GM13977 (cell line): ENCODE data around the gene PIANP.

Source experiments
- DNase-seq: peaks from one replicate; pipeline ENCODE4 v3.0.0; 2012; ENCODE audit warnings: low spot score
- CTCF ChIP-seq: IDR thresholded peaks from 2 replicates; pipeline ENCODE4 v1.5.1; 2012; ENCODE audit warnings: mild to moderate bottlenecking, control low read depth; ENCODE audit not compliant: insufficient read depth; ENCODE audit errors: extremely low read depth, missing control alignments
- in situ Hi-C: fragments of 300-500 bp; cut with MboI; formaldehyde crosslinking; loops from one replicate; pipeline ENCODE4 v1.12.0; 2022; ENCODE audit warnings: low sequenced_read_pairs, low pct_unique_long_range_greater_than_20kb, mixed read lengths, inconsistent platforms; ENCODE audit not compliant: unreplicated experiment

Gene PIANP

GRCh38 chr12:6697584-6698351 is 2.8 kb downstream of the PIANP start:
- peak; percentile 56 for TF ChIP-seq CTCF
- DNase-seq, result peak; percentile 64
- in situ Hi-C loops, result no loop called here

- DNase-seq, result peak; percentile 78
- no peak for TF ChIP-seq CTCF
- in situ Hi-C loops, result no loop called here
Observed at GRCh38 chr12:6696690-6697583, 3.7 kb downstream of the PIANP start.

- in situ Hi-C loops, result no loop called here
- no peak for DNase-seq
Observed at GRCh38 chr12:6695313-6696045, 5.1 kb downstream of the PIANP start.

GRCh38 chr12:6694701-6695100 is 5.9 kb downstream of the PIANP start:
- in situ Hi-C loops, result no loop called here
- no peak for TF ChIP-seq CTCF
- DNase-seq, result no peak

More at GRCh38 chr12:6695313-6696045, 5.1 kb downstream of the PIANP start:
- TF ChIP-seq CTCF, result no peak

- in situ Hi-C loops, result no loop called here
- TF ChIP-seq CTCF, result no peak
- no peak for DNase-seq
Observed at GRCh38 chr12:6693832-6694355, 6.7 kb downstream of the PIANP start.

- in situ Hi-C loops, result no loop called here
- DNase-seq, result no peak
- TF ChIP-seq CTCF, result no peak
Observed at GRCh38 chr12:6692888-6693287, 7.7 kb downstream of the PIANP start.
